Keratinocyte (primary cell): ENCODE measurements around the gene TLR9.

ENCODE experiments used
- EZH2 ChIP-seq: IDR thresholded peaks from one replicate; pipeline ENCODE4 v1.6.1; 2012; ENCODE audit warnings: inconsistent platforms, mild to moderate bottlenecking, low read length, moderate library complexity
- TF ChIP-seq, protein P1 (sequence below), 3 experiments: IDR thresholded peaks in 1 of 3; conservative IDR thresholded peaks in 1 of 3; optimal IDR thresholded peaks in 1 of 3; 2 replicates in 2 of 3; 3 replicates in 1 of 3; pipeline versions ENCODE3 to v1.5.1; 2011; ENCODE audit warnings: low read length in 3 of 3, mild to moderate bottlenecking in 3 of 3, moderate library complexity in 2 of 3, control low read depth in 1 of 3, inconsistent platforms in 1 of 3; ENCODE audit not compliant: insufficient read depth in 2 of 3; ENCODE audit errors: extremely low read depth in 1 of 3

DNA sequence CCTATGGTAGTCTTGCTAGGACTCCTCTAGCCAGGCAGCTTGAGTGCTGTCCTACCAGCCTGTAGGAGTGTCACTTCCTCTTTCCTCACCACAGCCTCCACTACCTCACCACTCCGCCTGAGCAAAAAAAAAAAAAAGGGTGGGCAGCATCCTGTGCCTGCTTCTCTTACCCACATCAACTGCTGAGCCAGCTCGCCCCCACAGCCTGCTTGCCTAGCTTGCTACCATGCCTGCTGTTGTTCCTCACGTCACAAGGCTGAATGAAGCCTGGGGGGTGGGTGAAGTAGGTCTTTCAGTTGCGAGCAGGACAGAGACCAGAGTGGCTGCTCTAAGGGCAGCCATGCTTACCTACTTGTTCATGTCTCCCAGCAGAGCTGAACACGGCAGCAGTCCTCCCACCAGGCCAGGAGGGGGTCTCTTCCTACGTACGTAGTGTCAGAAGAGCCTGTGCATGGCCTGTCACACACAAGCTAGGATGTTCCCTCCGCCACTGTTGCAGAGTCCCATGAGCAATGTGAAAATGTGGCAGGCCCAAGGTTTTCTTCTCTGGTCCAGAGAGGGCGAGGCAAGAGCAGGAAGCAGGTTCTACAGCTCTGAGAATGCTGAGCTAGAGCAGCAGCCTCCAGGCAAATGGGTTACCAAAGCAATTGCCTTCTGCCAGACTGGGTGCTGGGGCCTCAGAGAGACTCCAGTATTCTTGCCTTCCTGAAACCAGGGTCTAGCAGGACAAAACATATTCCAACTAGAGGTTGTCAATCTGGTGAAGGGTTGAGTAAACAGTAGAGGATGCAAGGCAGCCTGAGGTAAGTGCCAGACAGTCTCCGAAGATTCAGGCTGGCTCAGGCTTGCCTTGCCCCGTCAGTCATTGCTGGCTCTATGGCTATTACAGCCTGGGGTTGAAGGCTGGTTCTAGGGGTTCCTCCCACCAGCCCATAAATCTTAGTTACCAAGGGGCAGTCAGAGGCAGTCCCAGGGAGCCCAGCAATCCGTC lies 28.2 kb upstream of the TLR9 start:
- TF ChIP-seq, protein P1, sequence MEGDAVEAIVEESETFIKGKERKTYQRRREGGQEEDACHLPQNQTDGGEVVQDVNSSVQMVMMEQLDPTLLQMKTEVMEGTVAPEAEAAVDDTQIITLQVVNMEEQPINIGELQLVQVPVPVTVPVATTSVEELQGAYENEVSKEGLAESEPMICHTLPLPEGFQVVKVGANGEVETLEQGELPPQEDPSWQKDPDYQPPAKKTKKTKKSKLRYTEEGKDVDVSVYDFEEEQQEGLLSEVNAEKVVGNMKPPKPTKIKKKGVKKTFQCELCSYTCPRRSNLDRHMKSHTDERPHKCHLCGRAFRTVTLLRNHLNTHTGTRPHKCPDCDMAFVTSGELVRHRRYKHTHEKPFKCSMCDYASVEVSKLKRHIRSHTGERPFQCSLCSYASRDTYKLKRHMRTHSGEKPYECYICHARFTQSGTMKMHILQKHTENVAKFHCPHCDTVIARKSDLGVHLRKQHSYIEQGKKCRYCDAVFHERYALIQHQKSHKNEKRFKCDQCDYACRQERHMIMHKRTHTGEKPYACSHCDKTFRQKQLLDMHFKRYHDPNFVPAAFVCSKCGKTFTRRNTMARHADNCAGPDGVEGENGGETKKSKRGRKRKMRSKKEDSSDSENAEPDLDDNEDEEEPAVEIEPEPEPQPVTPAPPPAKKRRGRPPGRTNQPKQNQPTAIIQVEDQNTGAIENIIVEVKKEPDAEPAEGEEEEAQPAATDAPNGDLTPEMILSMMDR (optimal IDR thresholded peaks at IDR 0.05 in 1 of 3, IDR thresholded peaks at IDR 0.05 in 1 of 3, conservative IDR thresholded peaks at IDR 0.05 in 1 of 3; ENCODE audit: extremely low read depth in 1 of 3, insufficient read depth in 2 of 3, low read length in 3 of 3) = no peak
- no peak for TF ChIP-seq EZH2
